HG02943 (cell line): ENCODE measurements around the gene COL1A1.

Experiments used
- ATAC-seq: cut with Tn5 transposase; IDR thresholded peaks from one replicate; pipeline ENCODE4 v1.9.1; 2021; ENCODE audit warnings: mild to moderate bottlenecking, low read depth, moderate library complexity; ENCODE audit not compliant: unreplicated experiment

COL1A1 gene

DNA sequence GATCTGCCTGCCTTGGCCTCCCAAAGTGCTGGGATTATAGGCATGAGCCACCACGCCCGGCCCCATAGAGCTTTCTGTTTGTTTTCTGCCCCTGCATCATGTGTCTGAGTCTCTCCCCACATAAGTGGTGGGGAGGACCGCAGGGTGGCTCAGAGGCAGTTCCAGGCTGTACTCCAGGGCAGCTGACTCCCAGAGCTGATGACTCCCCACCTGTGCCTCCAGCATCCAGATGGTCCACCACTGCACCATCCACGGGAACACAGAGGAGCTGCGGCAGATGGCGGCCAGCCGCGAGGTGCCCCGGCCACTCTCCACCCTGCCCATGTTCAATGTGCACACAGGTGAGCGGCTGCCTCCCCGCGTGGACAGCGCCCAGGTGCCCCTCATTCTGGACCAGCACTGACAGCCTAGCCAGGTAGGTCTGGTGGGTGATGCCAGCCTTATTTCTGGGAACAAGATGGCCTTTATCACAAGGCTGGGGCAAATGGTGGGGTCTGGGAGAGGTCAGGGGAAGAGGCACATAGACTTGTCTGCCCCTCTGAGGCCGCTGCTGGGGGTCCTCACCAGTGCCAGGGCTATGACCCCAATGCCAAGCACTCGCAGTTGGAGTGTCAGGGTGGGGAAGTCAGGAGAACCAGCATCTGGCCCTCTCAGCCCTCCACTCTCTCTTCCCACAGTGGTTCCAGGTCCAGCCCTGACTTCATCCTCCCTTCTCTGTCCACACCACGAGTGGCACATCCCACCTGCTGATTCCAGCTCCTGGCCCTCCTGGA is 26.2 kb downstream of the COL1A1 start:
- ATAC-seq = no peak

DNA sequence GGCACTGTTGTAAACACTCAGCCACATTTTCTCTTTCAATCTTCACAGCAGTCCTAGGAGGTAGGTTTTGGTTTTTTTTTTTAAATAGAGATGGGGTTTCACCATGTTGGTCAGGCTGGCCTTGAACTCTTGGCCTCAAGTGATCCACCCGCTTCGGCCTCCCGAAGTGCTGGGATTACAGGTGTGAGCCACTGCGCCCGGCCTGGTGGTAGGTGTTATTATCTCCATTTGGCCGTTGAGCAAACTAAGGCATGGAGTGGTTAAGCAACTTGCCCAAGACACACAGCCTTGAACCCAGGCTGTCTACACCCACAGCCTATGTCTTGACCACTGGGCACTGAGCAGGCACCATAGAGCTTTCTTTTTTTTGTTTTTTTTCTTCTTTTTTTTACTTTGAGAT is 27.0 kb downstream of the COL1A1 start:
- no peak for ATAC-seq

DNA sequence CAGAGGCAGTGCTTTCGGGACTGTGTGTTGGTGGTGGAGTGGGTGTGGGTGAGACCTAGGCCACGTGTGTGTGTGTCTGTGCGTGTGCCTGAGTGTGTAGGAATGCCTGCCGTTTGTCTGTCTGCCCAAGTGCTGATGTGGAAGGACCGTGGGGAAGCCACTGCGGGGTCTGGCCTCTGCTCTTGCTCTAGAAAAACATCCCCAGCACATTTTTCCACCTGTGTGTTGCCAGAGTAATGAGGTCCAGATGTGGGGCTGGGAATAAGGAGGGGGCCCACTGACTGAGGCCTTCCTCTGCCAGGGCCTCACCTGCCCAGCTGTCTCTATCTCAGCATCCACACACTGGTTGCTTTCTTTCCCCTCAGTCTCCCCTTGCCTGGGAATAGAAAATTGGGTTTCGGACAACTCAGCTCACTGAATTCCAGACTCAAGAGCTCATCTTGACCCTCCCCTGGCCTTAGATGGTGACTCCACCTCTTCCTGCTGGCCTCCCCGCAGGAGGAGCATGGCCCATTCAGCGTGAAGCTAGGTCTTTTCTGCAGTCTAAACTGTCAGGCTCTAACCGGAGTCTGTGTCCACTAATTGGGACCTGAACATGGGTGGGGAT is 28.0 kb downstream of the COL1A1 start:
- ATAC-seq = no peak

DNA sequence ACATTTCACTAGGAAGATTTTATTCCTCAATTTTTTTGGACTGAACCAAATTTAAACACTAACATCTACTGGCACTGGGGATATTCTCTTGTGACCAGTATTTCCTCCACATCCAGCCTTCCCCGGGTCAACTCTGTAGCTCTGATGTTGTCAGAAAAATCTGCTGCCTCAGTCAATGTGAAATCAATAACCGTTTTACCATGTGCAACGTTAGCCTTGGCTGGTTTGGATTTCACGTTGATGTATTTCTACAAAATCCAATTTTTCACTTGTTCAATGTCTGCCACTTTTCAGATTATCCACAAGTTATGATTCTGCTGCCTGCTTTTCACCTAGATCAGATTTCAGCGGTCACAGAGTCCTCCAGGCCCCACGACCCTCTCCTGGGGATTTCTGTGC is 28.5 kb downstream of the COL1A1 start:
- no peak for ATAC-seq

DNA sequence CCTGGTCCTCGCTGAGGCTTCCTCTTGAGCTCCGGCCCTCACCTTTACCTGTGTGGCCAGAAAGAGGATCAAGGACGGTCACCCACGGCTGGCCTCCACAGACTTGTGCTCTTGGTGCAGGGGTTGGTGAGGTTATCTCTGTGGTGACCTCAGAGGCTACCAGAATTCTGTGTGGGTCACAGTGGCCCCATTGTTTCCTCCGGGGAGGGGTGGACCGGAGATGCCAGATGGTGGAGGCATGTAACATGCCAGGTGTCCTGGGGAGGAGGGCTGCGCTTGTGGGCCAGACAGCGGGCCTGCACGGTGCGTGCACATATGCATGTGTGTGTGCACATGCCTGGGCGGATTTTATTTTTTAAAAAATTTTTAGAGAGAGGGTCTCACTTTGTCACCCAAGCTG is 29.3 kb downstream of the COL1A1 start:
- ATAC-seq = no peak

DNA sequence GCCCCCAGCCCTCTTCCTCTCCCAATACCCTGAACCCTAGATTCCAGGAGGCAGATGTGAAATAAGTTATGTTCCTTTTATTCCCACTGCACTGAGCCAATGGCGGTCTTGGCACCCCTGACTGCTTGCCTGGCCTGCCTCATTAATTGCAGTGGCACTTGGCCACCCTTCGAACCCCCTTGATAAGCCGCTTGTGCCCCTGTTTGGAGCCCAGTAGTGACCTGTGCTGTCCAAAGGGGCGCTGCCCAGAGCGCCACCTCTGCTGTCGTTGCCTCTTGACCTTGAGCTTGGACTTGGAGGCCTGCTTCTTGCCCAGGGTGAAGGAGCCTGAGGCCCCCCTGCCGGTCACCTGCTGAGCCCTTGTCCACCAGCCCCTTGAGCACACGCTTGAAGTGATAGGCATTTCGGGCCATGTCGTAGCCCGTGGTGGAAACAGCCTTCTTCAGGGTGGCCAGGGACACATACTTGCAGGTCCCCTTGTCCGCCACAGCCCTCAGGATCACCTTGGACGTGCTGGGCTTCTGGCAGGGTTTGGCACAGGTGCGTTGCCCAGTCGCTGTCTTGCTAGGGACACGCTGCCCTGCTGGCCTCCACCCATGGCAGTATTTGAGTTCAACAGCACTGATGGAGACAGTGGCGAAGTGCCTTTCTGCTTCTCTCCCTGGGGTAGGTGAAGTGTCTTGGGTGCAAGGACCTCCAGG is 29.9 kb downstream of the COL1A1 start:
- no peak for ATAC-seq

DNA sequence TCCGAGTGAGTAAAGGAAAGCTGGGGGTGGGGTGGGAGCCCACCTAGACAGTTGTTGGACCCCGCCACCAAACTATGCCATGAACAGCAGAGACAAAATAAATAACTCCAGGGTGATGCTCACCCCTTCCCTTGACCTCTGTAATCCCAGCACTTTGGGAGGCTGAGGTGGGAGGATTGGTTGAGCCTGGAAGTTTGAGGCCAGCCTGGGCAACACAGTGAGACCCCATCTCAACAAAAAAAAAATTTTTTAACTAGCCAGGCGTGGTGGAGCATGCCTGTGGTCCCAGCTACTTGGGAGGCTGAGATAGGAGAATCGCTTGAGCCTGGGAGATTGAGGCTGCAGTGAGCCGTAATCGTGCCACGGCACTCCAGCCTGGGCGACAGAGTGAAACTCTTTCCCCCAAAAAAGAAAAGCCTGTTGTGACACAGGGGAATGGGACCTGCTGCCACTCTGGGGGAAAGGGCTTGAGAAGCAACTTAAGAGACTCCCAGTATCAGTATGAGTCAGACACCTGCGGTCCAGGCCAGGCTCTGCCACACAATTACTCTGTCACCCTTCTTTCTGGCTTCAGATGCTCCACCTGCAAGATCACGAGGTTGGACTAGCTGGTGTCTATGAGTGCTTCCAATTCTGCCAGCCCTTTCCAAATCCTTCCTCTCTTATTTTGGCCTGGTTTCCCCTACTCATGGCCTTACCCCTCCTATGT is 30.6 kb downstream of the COL1A1 start:
- no peak for ATAC-seq

DNA sequence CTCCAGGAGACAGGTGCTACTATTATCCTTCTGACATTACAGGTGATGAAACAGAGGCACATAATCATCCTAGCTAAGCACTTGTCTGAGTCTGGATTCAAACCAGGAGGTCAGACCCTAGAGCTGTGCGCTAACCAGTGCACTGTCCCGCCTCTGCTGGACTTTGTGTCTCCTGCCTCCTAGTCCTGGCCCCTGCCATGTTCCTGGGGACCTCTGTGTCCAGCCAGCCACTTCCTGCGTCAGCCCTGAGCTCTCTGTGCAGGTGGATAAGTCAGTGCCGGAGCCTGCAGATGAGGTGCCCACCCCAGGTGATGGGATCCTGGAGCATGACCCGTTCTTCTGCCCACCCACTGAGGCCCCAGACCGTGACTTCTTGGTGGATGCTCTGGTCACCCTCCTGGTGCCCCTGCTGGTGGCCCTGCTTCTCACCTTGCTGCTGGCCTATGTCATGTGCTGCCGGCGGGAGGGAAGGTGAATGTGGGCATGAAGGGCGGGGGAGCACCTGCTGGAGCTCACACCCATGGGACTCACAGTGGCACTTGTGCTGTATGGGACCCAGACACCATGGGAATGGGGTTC is 31.5 kb downstream of the COL1A1 start:
- ATAC-seq = no peak

DNA sequence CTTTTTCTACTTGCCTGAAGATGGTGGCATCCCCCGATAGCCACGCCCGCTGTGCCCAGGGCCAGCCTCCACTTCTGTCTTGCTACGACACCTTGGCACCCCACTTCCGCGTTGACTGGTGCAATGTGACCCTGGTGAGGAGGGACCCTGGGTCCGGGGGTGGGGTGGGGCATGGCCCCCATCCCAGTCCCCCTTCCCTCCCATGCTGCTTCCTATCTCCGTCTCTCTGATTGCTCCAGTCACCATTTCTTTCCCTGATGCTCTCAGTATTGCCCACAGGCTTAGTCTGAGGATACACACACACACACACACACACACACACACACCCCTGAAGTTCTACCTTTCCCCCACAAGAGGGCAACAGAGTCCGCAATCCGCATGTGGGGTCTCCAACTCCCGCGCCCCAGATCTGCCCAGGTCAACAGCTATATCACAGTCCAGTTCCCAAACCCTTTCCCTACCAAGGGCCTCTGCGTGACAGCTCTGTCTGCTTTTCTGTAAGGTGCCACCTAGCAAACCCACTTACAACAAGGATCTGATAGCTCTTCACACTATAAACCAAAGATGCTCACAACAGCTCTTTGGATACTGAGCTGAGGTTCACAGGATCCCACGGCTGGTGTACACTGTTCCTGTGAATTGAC is 32.2 kb downstream of the COL1A1 start:
- ATAC-seq = no peak

DNA sequence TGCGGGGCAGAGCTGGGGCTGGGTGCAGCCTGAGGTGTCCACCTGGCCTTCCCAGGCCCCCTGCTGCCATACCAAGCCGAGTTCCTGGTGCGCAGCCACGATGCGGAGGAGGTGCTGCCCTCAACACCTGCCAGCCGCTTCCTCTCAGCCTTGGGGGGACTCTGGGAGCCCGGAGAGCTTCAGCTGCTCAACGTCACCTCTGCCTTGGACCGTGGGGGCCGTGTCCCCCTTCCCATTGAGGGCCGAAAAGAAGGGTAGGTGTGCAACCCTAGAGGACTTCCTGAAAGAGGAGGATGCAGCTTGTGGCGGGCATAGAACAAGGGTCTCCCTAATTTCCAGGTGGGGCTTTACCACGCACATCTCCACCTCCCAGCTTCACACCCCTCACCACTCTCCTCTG is 33.1 kb downstream of the COL1A1 start:
- ATAC-seq = no peak

DNA sequence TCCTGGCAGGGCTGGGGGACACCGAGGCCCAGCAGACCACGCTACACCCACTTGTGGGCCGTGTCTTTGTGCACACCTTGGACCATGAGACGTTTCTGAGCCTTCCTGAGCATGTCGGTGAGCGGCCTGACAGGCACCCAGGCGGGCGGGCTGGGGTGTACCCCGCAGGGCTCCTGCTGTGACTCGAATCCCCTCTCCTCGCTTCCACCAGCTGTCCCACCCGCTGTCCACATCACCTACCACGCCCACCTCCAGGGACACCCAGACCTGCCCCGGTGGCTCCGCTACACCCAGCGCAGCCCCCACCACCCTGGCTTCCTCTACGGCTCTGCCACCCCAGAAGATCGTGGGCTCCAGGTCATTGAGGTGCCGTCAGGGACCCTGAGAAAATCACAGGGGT is 34.1 kb downstream of the COL1A1 start:
- no peak for ATAC-seq

DNA sequence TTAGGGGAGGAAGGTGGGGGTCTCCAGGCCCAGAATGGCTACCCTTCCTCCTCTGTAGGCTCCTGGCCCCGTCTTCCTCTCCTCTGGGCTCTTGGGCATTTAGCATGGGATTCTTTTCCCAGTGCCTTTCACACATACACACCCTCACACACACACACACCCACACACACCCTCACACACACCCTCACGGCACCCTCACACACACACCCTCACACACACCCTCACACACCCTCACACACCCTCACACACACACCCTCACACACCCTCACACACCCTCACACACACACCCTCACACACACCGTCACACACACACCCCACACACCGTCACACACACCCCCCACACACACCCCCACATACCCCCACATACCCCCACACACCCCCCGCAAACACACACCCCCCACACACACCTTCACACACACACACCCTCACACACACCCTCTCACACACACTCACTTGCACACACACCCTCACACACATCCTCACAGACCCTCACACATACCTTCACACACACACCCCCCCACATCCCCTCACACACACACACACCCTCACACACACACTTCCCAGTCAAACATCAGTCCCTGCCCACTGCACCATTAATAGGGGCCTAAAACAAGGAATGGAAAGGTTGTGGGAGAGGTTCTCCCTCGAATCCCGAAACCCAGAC is 34.8 kb downstream of the COL1A1 start:
- ATAC-seq = no peak

DNA sequence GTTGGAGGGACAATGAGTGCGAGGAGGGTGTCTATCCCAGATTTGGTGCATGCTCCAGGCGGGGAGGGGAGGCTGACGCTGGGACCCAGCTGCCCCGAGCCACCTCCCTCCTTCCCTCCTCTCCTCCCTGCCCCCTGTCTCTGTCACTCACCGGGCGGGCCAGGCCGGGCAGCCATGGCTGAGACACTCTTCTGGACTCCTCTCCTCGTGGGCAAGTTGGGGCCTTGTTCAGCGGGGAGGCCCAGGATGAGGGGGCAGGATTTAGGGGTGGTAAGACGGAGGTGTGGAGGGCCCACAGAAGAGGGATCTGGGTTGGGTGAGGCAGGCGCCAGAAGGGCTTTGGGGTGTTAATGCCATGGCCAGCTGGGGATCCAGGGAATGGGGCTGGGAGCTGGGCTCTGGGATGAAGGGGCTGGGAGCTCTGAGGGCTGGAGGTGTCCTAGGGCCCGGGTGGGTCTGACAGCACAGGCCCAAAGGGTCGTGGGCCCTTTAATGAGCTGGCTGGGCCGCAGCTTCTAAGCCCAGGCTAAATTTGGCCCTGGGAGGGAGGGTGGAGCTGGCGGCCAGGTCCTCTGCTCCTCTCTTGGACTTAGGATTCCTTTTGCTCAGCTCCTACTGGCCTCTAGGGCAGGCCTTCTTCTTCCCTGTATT is 35.4 kb downstream of the COL1A1 start, which contains the start of gene SGCA:
TSS of gene SGCA (plus strand) at position 139 of the 651 bp plus-strand sequence. CDS start at position 175, 36 bp downstream.
- no peak for ATAC-seq

DNA sequence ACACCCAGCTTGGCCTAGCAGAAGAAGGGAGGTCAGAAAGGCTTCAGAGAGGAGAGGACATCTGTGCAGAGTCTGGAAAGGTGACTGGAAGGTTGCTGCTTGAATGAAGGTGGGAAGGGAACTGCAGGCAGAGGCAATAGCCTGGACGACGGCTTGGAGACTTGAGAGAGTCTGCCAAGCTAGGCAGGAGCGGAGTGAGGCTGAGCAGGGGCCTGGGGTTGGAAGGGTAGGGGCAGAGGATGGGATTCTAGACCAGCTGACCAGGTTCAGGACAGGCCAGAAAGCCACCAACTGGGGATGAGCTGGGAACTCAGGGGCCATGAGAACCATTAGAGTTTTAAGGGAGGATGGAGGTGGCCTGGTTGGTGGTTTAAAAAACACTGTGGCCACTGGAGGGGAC is 36.0 kb downstream of the COL1A1 start:
- ATAC-seq = no peak

DNA sequence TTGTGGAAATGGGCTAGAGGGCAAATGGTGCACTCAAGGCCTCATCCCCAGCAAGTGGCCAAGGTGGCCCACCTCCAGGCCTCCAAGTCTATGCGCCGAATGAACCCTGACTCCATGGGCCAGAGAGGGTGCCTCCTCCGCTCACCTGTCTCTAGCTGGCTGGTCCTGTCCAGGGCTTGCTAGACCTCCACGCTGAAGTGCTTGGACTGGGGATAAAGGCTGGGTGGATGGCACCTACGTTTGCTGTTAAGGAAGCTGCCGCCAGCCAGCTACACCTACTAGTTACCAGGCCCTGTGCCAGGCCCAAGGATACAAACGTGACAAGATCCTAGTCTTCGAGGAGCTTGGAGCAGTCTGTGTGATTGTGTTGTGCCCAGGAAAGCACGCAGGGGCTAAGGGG is 36.4 kb downstream of the COL1A1 start:
- no peak for ATAC-seq

DNA sequence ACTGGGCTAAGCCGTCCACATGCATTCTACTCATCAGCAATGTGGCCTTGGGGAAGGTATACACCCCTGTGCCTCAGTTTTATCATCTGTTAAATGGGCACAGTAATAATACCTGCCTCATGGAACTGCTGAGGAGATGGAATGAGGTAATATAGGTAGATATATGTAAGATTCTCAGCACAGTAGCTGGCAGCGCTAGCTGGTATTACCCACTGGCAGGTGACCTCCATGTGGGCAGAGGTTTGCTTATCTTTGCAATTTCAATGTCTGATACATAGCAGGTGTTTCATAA is 36.8 kb downstream of the COL1A1 start:
- no peak for ATAC-seq

DNA sequence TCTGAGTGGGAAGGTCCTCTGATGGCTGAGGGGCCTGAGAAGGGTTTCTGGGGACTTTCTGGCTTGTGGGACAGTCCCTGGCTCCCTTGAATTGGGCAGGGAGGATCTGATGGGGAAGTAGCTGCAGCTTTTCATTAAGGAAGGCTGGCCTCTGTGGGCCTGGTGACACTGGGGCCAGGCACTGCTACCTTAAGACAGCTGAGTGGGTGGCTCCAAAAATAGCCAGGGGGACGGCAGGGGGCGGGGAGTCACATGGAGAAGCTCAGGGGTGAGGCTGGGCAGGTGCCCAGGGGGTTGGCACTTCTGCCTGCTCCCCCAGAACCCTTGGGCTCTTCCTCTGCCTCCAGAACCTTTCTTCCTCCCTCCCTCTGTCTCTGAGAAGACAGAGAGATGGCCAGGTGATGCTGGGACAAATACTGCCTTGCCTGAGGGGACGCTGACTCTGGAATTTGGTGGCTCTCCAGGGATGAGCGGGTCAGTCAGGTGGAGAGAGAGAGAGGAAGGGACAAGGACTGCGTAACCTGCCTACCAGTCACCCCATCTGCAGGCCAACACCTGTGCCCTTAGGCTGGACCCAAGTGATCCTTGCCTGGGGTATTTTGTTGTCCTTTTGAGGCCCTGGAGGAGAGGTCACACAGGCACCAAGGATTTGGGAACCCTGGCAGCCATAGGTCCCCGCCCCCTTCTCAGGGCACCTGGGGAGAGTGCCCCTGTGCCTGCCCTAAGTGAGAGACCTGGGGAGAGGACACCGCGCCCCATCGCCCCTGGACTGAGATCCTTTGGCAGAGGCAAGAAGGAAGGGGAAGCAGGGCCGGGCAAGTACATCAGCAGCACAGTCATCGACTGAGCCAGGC is 37.4 kb downstream of the COL1A1 start:
- ATAC-seq = no peak

DNA sequence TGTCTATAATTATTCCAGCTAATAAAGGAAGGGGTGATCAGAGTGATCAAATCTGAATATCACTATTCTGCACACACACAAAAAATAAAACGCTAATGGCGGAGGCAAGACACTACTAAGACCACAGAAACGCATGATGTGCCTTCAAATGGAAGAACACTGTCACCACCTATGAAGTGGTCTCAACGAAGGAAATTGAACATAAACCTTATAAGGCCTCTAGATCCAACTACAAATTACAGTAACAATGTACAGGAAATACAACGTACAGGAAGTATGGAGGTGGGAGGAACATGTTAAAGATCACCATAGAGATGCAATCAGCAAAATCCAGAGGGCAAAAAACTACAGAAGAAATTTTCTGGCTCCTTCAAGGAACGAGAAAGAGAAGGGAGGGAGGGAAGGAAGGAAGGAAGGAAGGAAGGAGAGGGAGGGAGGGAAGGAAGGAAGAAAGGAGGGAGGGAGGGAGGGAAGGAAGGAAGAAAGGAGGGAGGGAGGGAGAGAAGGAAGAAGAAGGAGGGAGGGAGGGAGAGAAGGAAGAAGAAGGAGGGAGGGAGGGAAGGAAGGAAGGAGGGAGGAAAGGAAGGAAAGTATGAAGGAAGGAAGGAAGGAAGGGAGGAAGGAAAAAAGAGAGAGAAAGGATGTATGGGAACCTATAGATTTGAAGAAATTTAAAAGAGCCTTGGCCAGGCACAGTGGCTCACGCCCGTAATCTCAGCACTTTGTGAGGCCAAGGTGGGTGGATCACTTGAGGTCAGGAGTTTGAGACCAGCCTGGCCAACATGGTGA is 38.8 kb downstream of the COL1A1 start:
- no peak for ATAC-seq
